Mesothelial cell of epicardium (in vitro differentiated cells): Measurements from ENCODE around the gene OAF. TPM values are rescaled to one million over a fixed set of nuclear protein-coding genes. Genes with fewer than 3 reads are reported as not detected.
A peak's percentile ranks its signal among the peaks of the same experiment; 100 is the strongest.
"Not testable (repeated sequence)": the region's sequence is repeated elsewhere in the genome, so short reads cannot be mapped to it uniquely, and the experiment has no call there.

ENCODE experiments used
- DNase-seq, 2 experiments: peaks; one replicate each; pipeline ENCODE4 v3.0.0; 2021; ENCODE audit warnings: low spot score in 2 of 2; ENCODE audit not compliant: unreplicated experiment in 2 of 2
- H3K27ac Mint-ChIP-seq: 2 replicates; pipeline ENCODE4 v1.8.0; 2021; ENCODE audit warnings: mixed read lengths
- H3K27me3 Mint-ChIP-seq: 2 replicates; pipeline ENCODE4 v1.8.0; 2021; ENCODE audit warnings: low read depth, mixed read lengths
- H3K36me3 Mint-ChIP-seq: 2 replicates; pipeline ENCODE4 v1.8.0; 2021; ENCODE audit warnings: mixed read lengths
- H3K4me1 Mint-ChIP-seq: 2 replicates; pipeline ENCODE4 v1.8.0; 2021; ENCODE audit warnings: mixed read lengths
- H3K4me3 Mint-ChIP-seq: 2 replicates; pipeline ENCODE4 v1.8.0; 2021; ENCODE audit warnings: mild to moderate bottlenecking, moderate library complexity, mixed read lengths
- H3K9me3 Mint-ChIP-seq: 2 replicates; pipeline ENCODE4 v1.8.0; 2021; ENCODE audit warnings: mixed read lengths
- CTCF ChIP-seq: fragments of 200-600 bp; sonication (generic); IDR thresholded peaks from one replicate; pipeline ENCODE4 v1.5.0; 2021; ENCODE audit warnings: antibody characterized with exemption; ENCODE audit not compliant: unreplicated experiment
- total RNA-seq: library from RNA; stranded (reverse); gene quantifications from 3 replicates; pipeline ENCODE4 v1.2.1, GENCODE V29; 2021

The OAF gene
- total RNA-seq, 1 donor from 2014 or later = 32.2 TPM

GRCh38 chr11:120245434-120245833 is 34.6 kb downstream of the OAF start:
- Mint-ChIP-seq H3K4me3 (no peak overlapping the region), H3K27ac (no peak overlapping the region), H3K36me3 (no peaks in the 10 kb centered on the region), H3K9me3 (no peaks in the 10 kb centered on the region), H3K4me1 (no peaks in the 10 kb centered on the region), H3K27me3 (peaks cover 97% of the 10 kb centered on the region)
- DNase-seq = no peak
- TF ChIP-seq CTCF = no peak

GRCh38 chr11:120248551-120249278 is 37.9 kb downstream of the OAF start:
- Mint-ChIP-seq H3K9me3 (no peaks in the 10 kb centered on the region), H3K4me3 (no peak overlapping the region), H3K27me3 (peaks cover 79% of the 10 kb centered on the region), H3K27ac (no peak overlapping the region), H3K4me1 (no peaks in the 10 kb centered on the region), H3K36me3 (no peaks in the 10 kb centered on the region)
- no peak for DNase-seq
- no peak for TF ChIP-seq CTCF

- Mint-ChIP-seq H3K36me3 (no peaks in the 10 kb centered on the region), H3K9me3 (no peaks in the 10 kb centered on the region), H3K27me3 (peaks cover 79% of the 10 kb centered on the region), H3K4me3 (no peak overlapping the region), H3K27ac (no peak overlapping the region), H3K4me1 (no peaks in the 10 kb centered on the region)
- DNase-seq = no peak
- no peak for TF ChIP-seq CTCF
Observed at GRCh38 chr11:120249279-120250262, 38.7 kb downstream of the OAF start.

GRCh38 chr11:120253377-120253776 is 42.5 kb downstream of the OAF start:
- H3K9me3 Mint-ChIP-seq, H3K36me3 Mint-ChIP-seq, H3K27ac Mint-ChIP-seq, H3K4me3 Mint-ChIP-seq, DNase-seq: not testable (repeated sequence)
- H3K4me1 Mint-ChIP-seq = peaks cover 12% of the 10 kb centered on the region
- H3K27me3 Mint-ChIP-seq = peaks cover 79% of the 10 kb centered on the region

- peaks cover 12% of the 10 kb centered on the region for H3K4me1 Mint-ChIP-seq
- H3K27ac Mint-ChIP-seq = no peak overlapping the region
- H3K4me3 Mint-ChIP-seq = peak overlapping the region; percentile 32
- H3K27me3 Mint-ChIP-seq = peaks cover 72% of the 10 kb centered on the region
- DNase-seq = no peak
- no peaks in the 10 kb centered on the region for H3K36me3 Mint-ChIP-seq
- no peak for TF ChIP-seq CTCF
- no peaks in the 10 kb centered on the region for H3K9me3 Mint-ChIP-seq
Observed at GRCh38 chr11:120254788-120255518, 44.1 kb downstream of the OAF start.

GRCh38 chr11:120255519-120255866 is 44.7 kb downstream of the OAF start:
- no peak for DNase-seq
- no peaks in the 10 kb centered on the region for H3K36me3 Mint-ChIP-seq
- H3K27ac Mint-ChIP-seq = no peak overlapping the region
- no peaks in the 10 kb centered on the region for H3K9me3 Mint-ChIP-seq
- no peak for TF ChIP-seq CTCF
- peaks cover 12% of the 10 kb centered on the region for H3K4me1 Mint-ChIP-seq
- peaks cover 67% of the 10 kb centered on the region for H3K27me3 Mint-ChIP-seq
- H3K4me3 Mint-ChIP-seq = peak overlapping the region; percentile 32
